Heart right ventricle (tissue), 16 donors: ENCODE measurements around the gene HTR6. TPM values are rescaled to one million over a fixed set of nuclear protein-coding genes. Genes with fewer than 3 reads are reported as not detected.

Experiments
- ATAC-seq, 8 donors: fragments of 200-7000 bp; cut with Tn5 transposase; one replicate each; pipeline ENCODE4 v1.9.1; 2020; ENCODE audit warnings: mild to moderate bottlenecking in 8 of 8, moderate library complexity in 8 of 8, moderate number of reproducible peaks in 1 of 8
- DNase-seq, 2 donors: peaks; one replicate each; pipeline ENCODE4 v3.0.0-alpha.2; 2020
- H3K27ac ChIP-seq, 10 donors: fragments of 200-600 bp; sonication (generic) in 2 of 10; one replicate each; pipeline versions ENCODE4 v1.5.0 to v1.8.0; 2020 to 2022; ENCODE audit warnings: mild to moderate bottlenecking in 3 of 10
- H3K27me3 ChIP-seq, 7 donors: fragments of 200-600 bp; one replicate each; pipeline ENCODE4 v1.8.0; 2021 to 2022; ENCODE audit warnings: mild to moderate bottlenecking in 2 of 7
- H3K36me3 ChIP-seq, 9 donors: fragments of 200-600 bp; sonication (generic) in 1 of 9; one replicate each; pipeline versions ENCODE4 v1.5.0 to v1.8.0; 2020 to 2022; ENCODE audit warnings: mild to moderate bottlenecking in 2 of 9
- H3K4me1 ChIP-seq, 9 donors: fragments of 200-600 bp; sonication (generic) in 1 of 9; one replicate each; pipeline versions ENCODE4 v1.5.0 to v1.8.0; 2020 to 2022; ENCODE audit warnings: mild to moderate bottlenecking in 4 of 9
- H3K4me3 ChIP-seq, 10 donors: fragments of 200-600 bp; sonication (generic) in 2 of 10; one replicate each; pipeline versions ENCODE4 v1.5.0 to v1.8.0; 2020 to 2022; ENCODE audit warnings: mild to moderate bottlenecking in 7 of 10, moderate library complexity in 2 of 10
- H3K9me3 ChIP-seq, 11 donors: fragments of 200-600 bp in 10 of 11; sonication (generic) in 2 of 11; one replicate each; pipeline versions ENCODE4 v1.5.0 to v1.8.0; 2013 to 2022; ENCODE audit warnings: mild to moderate bottlenecking in 2 of 11, control low read depth in 1 of 11, moderate library complexity in 1 of 11
- CTCF ChIP-seq, 9 donors: fragments of 200-600 bp; sonication (generic) in 2 of 9; IDR thresholded peaks; one replicate each; pipeline versions ENCODE4 v1.5.0 to v1.8.0; 2021 to 2022; ENCODE audit warnings: antibody characterized with exemption in 9 of 9, mild to moderate bottlenecking in 5 of 9, moderate library complexity in 1 of 9
- WGBS, 2 donors: extraction: QIAGEN DNeasy Blood & Tissue Kit; methylation state at CpG; one replicate each; pipeline ENCODE4 v1.1.7; 2013; ENCODE audit warnings: inconsistent platforms in 1 of 2; 5-methylcytosine and 5-hydroxymethylcytosine counted together
- intact Hi-C, 10 donors: fragments of 100-400 bp; cut with DNase I; formaldehyde crosslinking; loops; one replicate each; pipeline versions ENCODE4 v1.11.1 to v1.14.2; 2022
- polyA plus RNA-seq, 2 donors: library from polyadenylated mRNA; stranded (reverse); fragments of 200-250 nt; gene quantifications; one replicate each; pipeline ENCODE4 v1.2.3, GENCODE V29; 2013
- total RNA-seq, 10 donors: library from RNA; stranded (reverse); fragmentation: NEBNext Ultra II Directional in 3 of 10; extraction: Animal tissue kit (Norgen Biotek cat#: 25700) in 3 of 10; gene quantifications; one replicate each; pipeline versions ENCODE4 v1.2.1 to v1.2.4, GENCODE V29; 2021 to 2023
- donor health status: Arrhythmogenic right ventricular cardiomyopathy.
- donor health status: ischemic (EF 13 %, LVEDD 7.1; RV severe dilation, severe dysfunction).
- donor health status: healthy with polysubstance abuse.
- donor health status: DM: no; HTN: yes; CAD: no.
- donor health status: DM: no; HTN: no; CAD: no.
- donor health status: ischemic (EF 25% LVEDD 6.9; RV normal size, moderate dysfunction).
- donor health status: ischemic (EF 25% LVEDD 5.7; RV mildly dilated, moderate dysfunction).
- donor health status: healthy.
- donor health status: DM: yes; HTN: yes; CAD: no.
- donor health status: Ischemic cardiomyopathy.
- donor health status: ischemic (EF 35%, LVEDD 5.7; RV mildly dilated, moderate dysfunction).
- donor health status: nonischemic (EF 11% LVEDD 7.7; RV severe dilation, severe dysfunction).
- donor health status: DM: yes; HTN: yes; CAD: no.
- donor health status: PGD.
- donor health status: ischemic (EF 29% LVEDD 5.4; RV normal size, mild dysfunction).
- donor health status: nonischemic (EF 23%, LVEDD 6.1; RV moderate dilation, normal function).

Gene HTR6
- total and polyA plus RNA-seq, 12 donors = not detected

- peaks cover 4 to 57% (median 30%) of the 10 kb centered on the region in 7 donors for H3K27me3 ChIP-seq
Observed at GRCh38 chr1:19670787-19671186, 6.1 kb downstream of the HTR6 start.

DNA sequence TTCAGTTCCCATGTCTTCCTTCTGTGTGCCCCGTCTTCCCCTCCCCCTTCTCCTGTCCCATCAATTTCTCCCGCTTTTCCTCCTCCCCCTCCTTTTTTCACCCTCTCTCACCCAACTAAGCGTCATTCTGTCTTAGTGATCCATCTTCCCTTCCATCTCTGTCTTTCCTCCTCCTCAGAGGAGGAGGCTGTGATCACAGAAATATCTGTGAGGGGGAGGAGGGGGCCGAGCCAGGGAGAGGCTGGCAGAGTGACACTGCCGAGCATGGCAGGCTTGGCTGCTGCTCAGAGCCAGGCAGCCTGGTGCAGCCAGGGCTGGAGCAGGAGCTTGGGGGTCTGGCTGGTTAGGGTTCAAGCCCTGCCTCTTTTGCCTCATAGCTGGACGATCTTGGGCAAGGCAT, 7.6 kb downstream of the HTR6 start:
- H3K27me3 ChIP-seq = peaks cover 0 to 43% (median 23%) of the 10 kb centered on the region in 7 donors
- TF ChIP-seq CTCF (IDR thresholded peaks at IDR 0.05) = no peak
- ATAC-seq = no peak
- H3K9me3 ChIP-seq = no peaks in the 10 kb centered on the region
- no peak overlapping the region for H3K4me3 ChIP-seq
- no peaks in the 10 kb centered on the region for H3K36me3 ChIP-seq
- intact Hi-C loops = no loop called here
- H3K27ac ChIP-seq = no peak overlapping the region
- DNase-seq = no peak
- no peaks in the 10 kb centered on the region for H3K4me1 ChIP-seq
- WGBS, 2 donors = 46 to 48% methylated on average over 6 of the region's 6 CpGs

More at GRCh38 chr1:19670787-19671186, 6.1 kb downstream of the HTR6 start:
- WGBS, 2 donors = 64 to 66% methylated on average over 4 of the region's 4 CpGs
- H3K4me3 ChIP-seq = no peak overlapping the region
- no peaks in the 10 kb centered on the region for H3K36me3 ChIP-seq
- intact Hi-C loops = no loop called here
- H3K27ac ChIP-seq = no peak overlapping the region
- ATAC-seq (no peak), DNase-seq (no peak)
- no peaks in the 10 kb centered on the region for H3K4me1 ChIP-seq
- TF ChIP-seq CTCF (IDR thresholded peaks at IDR 0.05) = no peak
- no peaks in the 10 kb centered on the region for H3K9me3 ChIP-seq

DNA sequence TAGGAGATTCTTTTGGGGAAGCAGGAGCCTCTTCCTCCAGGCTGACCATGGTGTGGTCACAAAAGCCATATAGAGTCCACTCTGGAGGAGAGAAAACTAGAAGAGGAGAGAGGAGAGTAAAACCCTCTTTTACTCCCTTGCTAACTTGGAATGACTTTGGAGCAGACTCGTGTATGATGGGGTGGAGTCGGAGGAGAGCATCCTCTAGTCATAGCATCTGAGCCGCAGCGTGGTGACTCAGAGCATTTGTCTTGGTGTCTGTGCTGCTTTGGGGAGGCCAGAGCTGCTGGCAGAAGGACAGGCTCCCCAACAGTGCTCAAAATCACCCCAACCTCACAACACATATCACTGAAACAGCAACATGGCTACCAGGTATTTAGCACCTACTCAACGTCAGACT, 11.1 kb downstream of the HTR6 start:
- no peak for TF ChIP-seq CTCF (IDR thresholded peaks at IDR 0.05)
- no peaks in the 10 kb centered on the region for H3K4me1 ChIP-seq
- no peak overlapping the region for H3K4me3 ChIP-seq
- H3K36me3 ChIP-seq = no peaks in the 10 kb centered on the region
- H3K27ac ChIP-seq = no peak overlapping the region
- no peaks in the 10 kb centered on the region for H3K9me3 ChIP-seq
- no peak for ATAC-seq
- no peak for DNase-seq
- intact Hi-C loops = no loop called here
- peaks cover 0 to 21% (median 11%) of the 10 kb centered on the region in 7 donors for H3K27me3 ChIP-seq
- 64 to 66% methylated on average over 5 of the region's 5 CpGs for WGBS, 2 donors

- no peak overlapping the region for H3K27ac ChIP-seq
- DNase-seq = peak; percentile 63 to 66
- TF ChIP-seq CTCF (IDR thresholded peaks at IDR 0.05) = no peak
- peaks cover 0 to 21% (median 11%) of the 10 kb centered on the region in 7 donors for H3K27me3 ChIP-seq
- 19 to 22% methylated on average over 13 of the region's 13 CpGs for WGBS, 2 donors
- H3K36me3 ChIP-seq = no peaks in the 10 kb centered on the region
- no peaks in the 10 kb centered on the region for H3K9me3 ChIP-seq
- intact Hi-C loops = no loop called here
- peak; percentile 52 to 87 (median 78) for ATAC-seq
- no peak overlapping the region for H3K4me3 ChIP-seq
- no peaks in the 10 kb centered on the region for H3K4me1 ChIP-seq
Observed at GRCh38 chr1:19676438-19676922, 11.8 kb downstream of the HTR6 start.
